ENCODE results near the gene AK8.
"Not testable (repeated sequence)": the region's sequence is repeated elsewhere in the genome, so short reads cannot be mapped to it uniquely, and the experiment has no call there.

Gene AK8

DNA sequence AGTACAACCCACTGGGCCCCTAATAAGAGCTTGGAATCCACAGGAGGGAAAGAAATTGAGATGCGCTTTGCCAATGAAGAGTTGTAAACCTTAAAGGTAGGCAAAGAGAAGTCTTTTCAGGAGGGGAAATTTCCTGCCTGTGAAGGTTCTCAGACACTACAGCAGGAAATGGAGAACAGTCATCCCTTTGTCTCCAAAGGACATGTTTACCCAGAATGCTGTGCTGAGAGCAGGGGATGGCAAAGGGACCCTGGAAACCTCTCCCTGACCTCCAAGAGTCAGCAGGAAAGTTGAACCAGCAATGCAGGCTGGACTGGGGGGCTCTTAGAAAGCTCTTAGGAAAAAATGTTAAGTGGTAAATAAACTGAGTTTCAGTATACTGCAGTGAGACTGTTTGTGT lies 103.2 kb downstream of the AK8 start:
- Histone ChIP-seq H3K79me1 (ENCODE audit: low read depth, low read length) (peaks cover 2% of the 10 kb centered on the region), H4K8ac (ENCODE audit: low read depth, low read length) (no peak overlapping the region), H2BK120ac (ENCODE audit: low read depth, low read length) (no peak overlapping the region), H3K27ac (replicated peaks; ENCODE audit: low read length) (no peak overlapping the region), H2BK12ac (ENCODE audit: low read length) (no peak overlapping the region), H3K14ac (ENCODE audit: low read length) (no peak overlapping the region), H3K27me3 (ENCODE audit: control insufficient read depth in 3 of 3, insufficient read depth in 3 of 3, low read depth in 1 of 3, low read length in 3 of 3) (peaks cover 0 to 3% (median 0%) of the 10 kb centered on the region in 3 experiments), H3K4me1 (ENCODE audit: control insufficient read depth in 2 of 2, insufficient read depth in 1 of 2, low read depth in 1 of 2, low read length in 2 of 2) (peaks cover under 1 to 5% of the 10 kb centered on the region in 2 donors), H2BK5ac (ENCODE audit: low read length) (no peak overlapping the region), H2AK5ac (ENCODE audit: low read depth, low read length) (no peak overlapping the region), H3K23ac (ENCODE audit: low read depth, low read length, poor library complexity) (no peak overlapping the region), H4K91ac (ENCODE audit: low read depth, low read length, poor library complexity) (no peak overlapping the region), H2BK15ac (ENCODE audit: low read length) (no peak overlapping the region), H3K9ac (ENCODE audit: low read depth, low read length, poor library complexity) (no peak overlapping the region), H3K4me2 (ENCODE audit: insufficient read depth, low read length, poor library complexity, severe bottlenecking) (no peak overlapping the region), H3K9me3 (replicated peaks in 1 of 2; ENCODE audit: control insufficient read depth in 2 of 2, insufficient read depth in 1 of 2, low read depth in 1 of 2, low read length in 2 of 2) (peaks cover 0 to 3% of the 10 kb centered on the region in 2 donors), H2AFZ (ENCODE audit: low read length) (peak overlapping the region; percentile 61), H3K4me3 (ENCODE audit: low read length in 2 of 2) (no peak overlapping the region), H3K36me3 (replicated peaks in 1 of 2; ENCODE audit: control insufficient read depth in 2 of 2, insufficient read depth in 2 of 2, low read length in 2 of 2) (no peaks in the 10 kb centered on the region), H3K4ac (ENCODE audit: low read length) (no peak overlapping the region), H3K18ac (ENCODE audit: low read length) (no peak overlapping the region)
- no CpG with 5 or more reads among the region's 1 CpG for WGBS, 2 donors (ENCODE audit: extremely low coverage in 2 of 2, insufficient read length in 2 of 2, insufficient replicate concordance in 1 of 2)
- DNase-seq (ENCODE audit: low spot score): no peak

DNA sequence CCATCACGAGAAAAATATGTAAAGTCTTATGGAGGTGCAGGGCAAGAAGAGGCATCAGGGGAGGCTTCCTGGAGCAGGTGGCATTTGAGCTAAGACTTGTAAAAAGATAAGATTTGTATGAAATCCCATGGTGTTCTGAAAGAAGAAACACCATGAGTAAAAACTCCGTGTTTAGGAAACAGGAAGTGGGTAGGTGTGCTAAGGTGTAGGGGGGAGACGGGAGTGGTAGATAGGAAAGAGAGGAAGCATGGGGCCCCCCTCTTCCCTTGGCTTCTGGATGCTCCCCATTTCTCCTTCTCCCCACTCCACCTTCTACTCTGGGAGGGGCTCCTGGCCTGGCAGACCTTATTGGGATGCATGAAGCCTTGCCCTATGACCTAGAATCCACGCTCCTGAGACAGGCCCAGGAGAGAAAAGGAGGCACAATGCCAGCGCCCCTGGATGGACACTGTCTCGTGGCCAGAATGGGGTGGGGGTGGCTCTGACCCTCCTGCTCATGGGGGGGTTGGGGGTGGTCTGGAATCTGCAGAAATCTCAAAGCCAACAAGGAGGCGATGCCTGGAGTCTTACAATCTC lies 104.2 kb downstream of the AK8 start:
- H2BK120ac ChIP-seq (ENCODE audit: low read depth, low read length): no peak overlapping the region
- no CpG with 5 or more reads among the region's 7 CpGs for WGBS, 2 donors (ENCODE audit: extremely low coverage in 2 of 2, insufficient read length in 2 of 2, insufficient replicate concordance in 1 of 2)
- H3K36me3 ChIP-seq (replicated peaks in 1 of 2; ENCODE audit: control insufficient read depth in 2 of 2, insufficient read depth in 2 of 2, low read length in 2 of 2): no peaks in the 10 kb centered on the region

DNA sequence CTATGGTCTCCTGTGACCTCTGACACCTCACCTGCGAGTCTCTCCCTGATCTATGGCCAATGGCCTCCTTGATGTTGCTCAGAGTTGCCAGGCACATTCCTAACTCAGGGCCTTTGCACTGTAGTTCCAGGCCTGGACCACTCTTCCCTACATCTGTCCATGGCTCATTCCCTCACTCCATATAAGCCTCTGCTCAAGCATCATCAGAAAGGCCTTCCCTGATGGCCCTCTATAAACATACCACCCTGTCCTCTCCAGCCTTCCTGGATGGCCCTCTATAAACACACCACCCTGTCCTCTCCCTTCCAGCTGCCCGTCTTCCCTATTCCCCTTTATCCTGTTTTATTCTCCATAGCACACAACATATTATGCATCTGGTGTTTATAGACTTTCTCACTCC lies 105.0 kb downstream of the AK8 start:
- H3K9ac ChIP-seq (ENCODE audit: low read depth, low read length, poor library complexity): no peak overlapping the region
- H3K9me3 ChIP-seq (replicated peaks in 1 of 2; ENCODE audit: control insufficient read depth in 2 of 2, insufficient read depth in 1 of 2, low read depth in 1 of 2, low read length in 2 of 2): peaks cover 0 to 3% of the 10 kb centered on the region in 2 donors
- H3K36me3 ChIP-seq (replicated peaks in 1 of 2; ENCODE audit: control insufficient read depth in 2 of 2, insufficient read depth in 2 of 2, low read length in 2 of 2): no peaks in the 10 kb centered on the region
- peaks cover 0 to 3% (median 0%) of the 10 kb centered on the region in 3 experiments for H3K27me3 ChIP-seq (ENCODE audit: control insufficient read depth in 3 of 3, insufficient read depth in 3 of 3, low read depth in 1 of 3, low read length in 3 of 3)
- WGBS, 2 donors (ENCODE audit: extremely low coverage in 2 of 2, insufficient read length in 2 of 2, insufficient replicate concordance in 1 of 2): no CpG with 5 or more reads among the region's 2 CpGs
- H3K4me2 ChIP-seq (ENCODE audit: insufficient read depth, low read length, poor library complexity, severe bottlenecking): no peak overlapping the region
- no peak overlapping the region for H2AK5ac ChIP-seq (ENCODE audit: low read depth, low read length)
- no peak overlapping the region for H3K27ac ChIP-seq (replicated peaks; ENCODE audit: low read length)
- no peak overlapping the region for H3K18ac ChIP-seq (ENCODE audit: low read length)
- H3K23ac ChIP-seq (ENCODE audit: low read depth, low read length, poor library complexity): no peak overlapping the region
- H2AFZ ChIP-seq (ENCODE audit: low read length): no peak overlapping the region
- no peak overlapping the region for H2BK120ac ChIP-seq (ENCODE audit: low read depth, low read length)
- H4K8ac ChIP-seq (ENCODE audit: low read depth, low read length): no peak overlapping the region
- no peak overlapping the region for H2BK5ac ChIP-seq (ENCODE audit: low read length)
- H3K79me1 ChIP-seq (ENCODE audit: low read depth, low read length): peaks cover 2% of the 10 kb centered on the region
- no peak overlapping the region for H2BK12ac ChIP-seq (ENCODE audit: low read length)
- H3K4me3 ChIP-seq (ENCODE audit: low read length in 2 of 2): no peak overlapping the region
- peaks cover 9 to 10% of the 10 kb centered on the region in 2 donors for H3K4me1 ChIP-seq (ENCODE audit: control insufficient read depth in 2 of 2, insufficient read depth in 1 of 2, low read depth in 1 of 2, low read length in 2 of 2)
- no peak overlapping the region for H3K4ac ChIP-seq (ENCODE audit: low read length)
- no peak for DNase-seq (ENCODE audit: low spot score)
- no peak overlapping the region for H4K91ac ChIP-seq (ENCODE audit: low read depth, low read length, poor library complexity)
- no peak overlapping the region for H2BK15ac ChIP-seq (ENCODE audit: low read length)
- no peak overlapping the region for H3K14ac ChIP-seq (ENCODE audit: low read length)

More for the DNA sequence above, 104.2 kb downstream of the AK8 start:
- no peak overlapping the region for H3K27ac ChIP-seq (replicated peaks; ENCODE audit: low read length)
- H4K8ac ChIP-seq (ENCODE audit: low read depth, low read length): no peak overlapping the region
- peaks cover 2% of the 10 kb centered on the region for H3K79me1 ChIP-seq (ENCODE audit: low read depth, low read length)
- H3K18ac ChIP-seq (ENCODE audit: low read length): no peak overlapping the region
- no peak overlapping the region for H2BK5ac ChIP-seq (ENCODE audit: low read length)
- no peak for DNase-seq (ENCODE audit: low spot score)
- no peak overlapping the region for H3K23ac ChIP-seq (ENCODE audit: low read depth, low read length, poor library complexity)
- H3K9me3 ChIP-seq (replicated peaks in 1 of 2; ENCODE audit: control insufficient read depth in 2 of 2, insufficient read depth in 1 of 2, low read depth in 1 of 2, low read length in 2 of 2): peaks cover 0 to 3% of the 10 kb centered on the region in 2 donors
- no peak overlapping the region for H2BK12ac ChIP-seq (ENCODE audit: low read length)
- no peak overlapping the region for H3K9ac ChIP-seq (ENCODE audit: low read depth, low read length, poor library complexity)
- no peak overlapping the region for H2BK15ac ChIP-seq (ENCODE audit: low read length)
- no peak overlapping the region for H2AFZ ChIP-seq (ENCODE audit: low read length)
- H3K14ac ChIP-seq (ENCODE audit: low read length): no peak overlapping the region
- no peak overlapping the region for H4K91ac ChIP-seq (ENCODE audit: low read depth, low read length, poor library complexity)
- peaks cover 0 to 3% (median 0%) of the 10 kb centered on the region in 3 experiments for H3K27me3 ChIP-seq (ENCODE audit: control insufficient read depth in 3 of 3, insufficient read depth in 3 of 3, low read depth in 1 of 3, low read length in 3 of 3)
- no peak overlapping the region for H3K4ac ChIP-seq (ENCODE audit: low read length)
- no peak overlapping the region for H3K4me3 ChIP-seq (ENCODE audit: low read length in 2 of 2)
- H3K4me1 ChIP-seq (ENCODE audit: control insufficient read depth in 2 of 2, insufficient read depth in 1 of 2, low read depth in 1 of 2, low read length in 2 of 2): peaks cover 8 to 9% of the 10 kb centered on the region in 2 donors
- no peak overlapping the region for H3K4me2 ChIP-seq (ENCODE audit: insufficient read depth, low read length, poor library complexity, severe bottlenecking)
- no peak overlapping the region for H2AK5ac ChIP-seq (ENCODE audit: low read depth, low read length)

DNA sequence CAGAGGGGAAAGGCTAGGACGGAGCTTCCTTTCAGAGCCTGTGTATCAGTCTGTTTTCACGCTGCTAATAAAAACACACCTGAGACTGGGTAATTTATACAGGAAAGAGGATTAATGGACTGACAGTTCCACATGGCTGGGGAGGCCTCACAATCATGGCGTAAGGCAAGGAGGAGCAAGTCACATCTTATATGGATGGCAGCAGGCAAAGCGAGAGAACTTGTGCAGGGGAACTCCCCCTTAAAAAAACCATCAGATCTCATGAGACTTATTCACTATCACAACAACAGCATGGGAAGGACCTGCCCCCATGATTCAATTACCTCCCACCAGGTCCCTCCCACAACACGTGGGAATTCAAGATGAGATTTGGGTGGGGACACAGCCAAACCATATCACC lies 106.3 kb downstream of the AK8 start:
- WGBS, 2 donors (ENCODE audit: extremely low coverage in 2 of 2, insufficient read length in 2 of 2, insufficient replicate concordance in 1 of 2): no CpG with 5 or more reads among the region's 5 CpGs

More for the DNA sequence above, 106.3 kb downstream of the AK8 start:
- not testable (repeated sequence) for H3K23ac ChIP-seq (ENCODE audit: low read depth, low read length, poor library complexity); H3K27ac ChIP-seq (replicated peaks; ENCODE audit: low read length); H3K4ac ChIP-seq (ENCODE audit: low read length); H4K91ac ChIP-seq (ENCODE audit: low read depth, low read length, poor library complexity); H2BK5ac ChIP-seq (ENCODE audit: low read length); H2BK120ac ChIP-seq (ENCODE audit: low read depth, low read length); H2BK12ac ChIP-seq (ENCODE audit: low read length); H3K9me3 ChIP-seq (replicated peaks in 1 of 2; ENCODE audit: control insufficient read depth in 2 of 2, insufficient read depth in 1 of 2, low read depth in 1 of 2, low read length in 2 of 2); H3K9ac ChIP-seq (ENCODE audit: low read depth, low read length, poor library complexity); H3K27me3 ChIP-seq (ENCODE audit: control insufficient read depth in 3 of 3, insufficient read depth in 3 of 3, low read depth in 1 of 3, low read length in 3 of 3); H4K8ac ChIP-seq (ENCODE audit: low read depth, low read length); H3K18ac ChIP-seq (ENCODE audit: low read length); H3K79me1 ChIP-seq (ENCODE audit: low read depth, low read length); H2AK5ac ChIP-seq (ENCODE audit: low read depth, low read length); H3K36me3 ChIP-seq (replicated peaks in 1 of 2; ENCODE audit: control insufficient read depth in 2 of 2, insufficient read depth in 2 of 2, low read length in 2 of 2); H3K4me2 ChIP-seq (ENCODE audit: insufficient read depth, low read length, poor library complexity, severe bottlenecking); H3K14ac ChIP-seq (ENCODE audit: low read length); H2BK15ac ChIP-seq (ENCODE audit: low read length); H3K4me3 ChIP-seq (ENCODE audit: low read length in 2 of 2); H2AFZ ChIP-seq (ENCODE audit: low read length); DNase-seq (ENCODE audit: low spot score)
- H3K4me1 ChIP-seq (ENCODE audit: control insufficient read depth in 2 of 2, insufficient read depth in 1 of 2, low read depth in 1 of 2, low read length in 2 of 2): peaks cover 9 to 10% of the 10 kb centered on the region in 2 donors

Measured in neuronal stem cell (in vitro differentiated cells).